Suprapubic skin (tissue), 4 donors: ENCODE measurements around the gene THSD7B. TPM values are rescaled to one million over a fixed set of nuclear protein-coding genes. Genes with fewer than 3 reads are reported as not detected.

Experiments used
- DNase-seq, 2 donors: peaks; one replicate each; pipeline ENCODE4 v3.0.0-alpha.2; 2019; ENCODE audit warnings: low spot score in 2 of 2
- H3K27ac ChIP-seq: fragments of 200-600 bp; sonication (generic); one replicate; pipeline ENCODE4 v1.5.1; 2019
- H3K27me3 ChIP-seq: fragments of 200-600 bp; sonication (generic); one replicate; pipeline ENCODE4 v1.5.1; 2019
- H3K36me3 ChIP-seq: fragments of 200-600 bp; sonication (generic); one replicate; pipeline ENCODE4 v1.5.1; 2019
- H3K4me1 ChIP-seq: fragments of 200-600 bp; sonication (generic); one replicate; pipeline ENCODE4 v1.5.1; 2019
- H3K4me3 ChIP-seq: fragments of 200-600 bp; sonication (generic); one replicate; pipeline ENCODE4 v1.5.1; 2019; ENCODE audit warnings: mild to moderate bottlenecking
- H3K9me3 ChIP-seq: fragments of 200-600 bp; sonication (generic); one replicate; pipeline ENCODE4 v1.5.1; 2019
- EP300 ChIP-seq: sonication (generic); formaldehyde crosslinking; IDR thresholded peaks from one replicate; pipeline ENCODE4 v1.6.1; 2017; ENCODE audit warnings: antibody characterized with exemption
- POLR2A ChIP-seq, 2 donors: fragments of 450-650 bp; IDR thresholded peaks; one replicate each; pipeline ENCODE4 v1.6.1; 2017; ENCODE audit warnings: antibody characterized with exemption in 2 of 2, mild to moderate bottlenecking in 2 of 2, moderate library complexity in 2 of 2
- POLR2AphosphoS5 ChIP-seq, 3 donors: sonication (generic); formaldehyde crosslinking; IDR thresholded peaks; one replicate each; pipeline ENCODE4 v1.6.1; 2017; ENCODE audit warnings: antibody characterized with exemption in 3 of 3
- WGBS: methylation state at CpG from one replicate; pipeline ENCODE4 v1.1.5; 2018; 5-methylcytosine and 5-hydroxymethylcytosine counted together
- total RNA-seq, 4 donors: library from RNA; depleted of rRNA; stranded (reverse); fragments of >200 nt; gene quantifications; one replicate each; pipeline ENCODE4 v1.1.0, GENCODE V29; 2016
- TF ChIP-seq, protein P1 (sequence below), 2 donors: fragments of 200-600 bp in 1 of 2; fragments of 450-650 bp in 1 of 2; sonication (generic) in 1 of 2; IDR thresholded peaks; one replicate each; pipeline ENCODE4 v1.5.1; 2016 to 2019; ENCODE audit warnings: antibody characterized with exemption in 2 of 2, mild to moderate bottlenecking in 1 of 2, moderate library complexity in 1 of 2

THSD7B gene
- total RNA-seq, 4 donors from 2014 or later: 0.18 to 1.1 (median 0.34) TPM; not detected in 1

DNA sequence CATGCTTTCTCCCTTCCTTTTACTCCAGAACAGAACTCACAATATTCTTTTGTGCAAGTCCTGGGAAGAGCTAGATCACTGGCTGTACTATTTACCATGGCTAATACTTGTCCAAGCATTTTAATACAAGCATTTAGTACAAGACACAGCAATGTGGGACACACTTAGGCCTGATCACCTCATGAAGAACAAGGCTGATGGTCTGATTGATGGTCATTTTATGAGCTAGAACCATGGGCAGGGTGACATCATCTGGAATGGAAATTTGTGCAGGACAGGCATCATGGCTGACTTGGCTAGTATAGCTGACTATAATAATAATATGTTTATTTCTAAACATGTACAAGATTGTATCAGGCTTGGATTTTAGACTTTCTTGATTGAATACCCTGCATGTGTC is 824.8 kb downstream of the THSD7B start:
- no peaks in the 10 kb centered on the region for H3K27me3 ChIP-seq
- H3K4me1 ChIP-seq: no peaks in the 10 kb centered on the region
- no peaks in the 10 kb centered on the region for H3K36me3 ChIP-seq
- TF ChIP-seq POLR2A (IDR thresholded peaks at IDR 0.05) (no peak), POLR2AphosphoS5 (IDR thresholded peaks at IDR 0.05) (no peak), EP300 (no peak)
- TF ChIP-seq, protein P1, sequence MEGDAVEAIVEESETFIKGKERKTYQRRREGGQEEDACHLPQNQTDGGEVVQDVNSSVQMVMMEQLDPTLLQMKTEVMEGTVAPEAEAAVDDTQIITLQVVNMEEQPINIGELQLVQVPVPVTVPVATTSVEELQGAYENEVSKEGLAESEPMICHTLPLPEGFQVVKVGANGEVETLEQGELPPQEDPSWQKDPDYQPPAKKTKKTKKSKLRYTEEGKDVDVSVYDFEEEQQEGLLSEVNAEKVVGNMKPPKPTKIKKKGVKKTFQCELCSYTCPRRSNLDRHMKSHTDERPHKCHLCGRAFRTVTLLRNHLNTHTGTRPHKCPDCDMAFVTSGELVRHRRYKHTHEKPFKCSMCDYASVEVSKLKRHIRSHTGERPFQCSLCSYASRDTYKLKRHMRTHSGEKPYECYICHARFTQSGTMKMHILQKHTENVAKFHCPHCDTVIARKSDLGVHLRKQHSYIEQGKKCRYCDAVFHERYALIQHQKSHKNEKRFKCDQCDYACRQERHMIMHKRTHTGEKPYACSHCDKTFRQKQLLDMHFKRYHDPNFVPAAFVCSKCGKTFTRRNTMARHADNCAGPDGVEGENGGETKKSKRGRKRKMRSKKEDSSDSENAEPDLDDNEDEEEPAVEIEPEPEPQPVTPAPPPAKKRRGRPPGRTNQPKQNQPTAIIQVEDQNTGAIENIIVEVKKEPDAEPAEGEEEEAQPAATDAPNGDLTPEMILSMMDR (IDR thresholded peaks at IDR 0.05): no peak
- H3K27ac ChIP-seq: no peak overlapping the region
- no peak for DNase-seq
- no peak overlapping the region for H3K4me3 ChIP-seq
- no peaks in the 10 kb centered on the region for H3K9me3 ChIP-seq

DNA sequence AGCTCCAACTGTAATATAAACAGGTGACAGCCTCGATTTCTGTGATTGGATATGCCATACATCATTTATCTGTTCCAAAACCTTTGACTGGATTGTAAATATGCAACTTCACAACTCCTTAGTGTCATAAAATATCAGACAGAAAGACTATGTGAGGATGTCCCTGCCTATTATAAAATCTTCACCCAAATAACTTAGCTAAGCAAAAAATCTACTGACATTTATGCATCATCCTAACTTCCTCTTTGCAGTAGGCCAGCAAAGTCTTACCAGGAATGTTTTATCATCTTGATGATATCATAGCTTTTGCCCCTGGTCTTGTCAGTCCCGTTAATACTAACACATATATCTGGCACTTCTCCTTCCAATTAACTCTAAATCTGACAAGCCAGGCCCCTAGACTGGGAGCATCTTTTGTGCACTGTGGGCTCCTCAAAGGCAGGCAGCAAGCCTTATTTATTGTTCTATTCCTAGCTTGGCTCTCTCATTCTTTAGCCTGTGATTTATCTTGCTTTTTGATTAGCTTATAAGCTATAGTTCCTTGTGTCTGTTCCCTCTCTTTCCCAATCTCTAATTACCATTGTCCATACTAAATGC is 842.5 kb downstream of the THSD7B start:
- no peaks in the 10 kb centered on the region for H3K27me3 ChIP-seq
- H3K36me3 ChIP-seq: no peaks in the 10 kb centered on the region
- TF ChIP-seq, protein P1 (IDR thresholded peaks at IDR 0.05): no peak
- TF ChIP-seq POLR2A (IDR thresholded peaks at IDR 0.05): no peak
- no peak for TF ChIP-seq EP300
- TF ChIP-seq POLR2AphosphoS5 (IDR thresholded peaks at IDR 0.05): no peak
- H3K4me3 ChIP-seq: no peak overlapping the region
- DNase-seq: no peak
- no peaks in the 10 kb centered on the region for H3K4me1 ChIP-seq
- no peak overlapping the region for H3K27ac ChIP-seq
- no peaks in the 10 kb centered on the region for H3K9me3 ChIP-seq
- WGBS: 48% methylated on average over 2 of the region's 2 CpGs

DNA sequence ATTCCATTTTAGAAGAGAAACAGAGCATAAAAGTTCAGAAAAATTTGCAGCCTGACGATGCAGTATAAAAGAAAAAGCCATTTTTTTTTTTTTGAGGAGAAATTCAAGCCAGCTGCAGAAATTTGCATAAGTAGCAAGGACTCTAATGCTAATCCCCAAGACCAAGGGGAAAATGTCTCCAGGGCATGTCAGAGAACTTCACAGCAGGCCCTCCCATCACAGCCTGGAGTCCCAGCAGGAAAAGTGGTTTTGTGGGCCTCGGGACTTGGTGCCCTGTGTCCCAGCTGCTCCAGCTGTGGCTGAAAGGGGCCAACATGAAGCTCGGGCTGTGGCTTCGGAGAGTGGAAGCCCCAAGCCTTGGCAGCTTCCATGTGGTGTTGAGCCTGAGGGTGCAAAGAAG is 873.6 kb downstream of the THSD7B start:
- H3K27ac ChIP-seq: no peak overlapping the region
- H3K9me3 ChIP-seq: no peaks in the 10 kb centered on the region
- WGBS: 84% methylated on average over 4 of the region's 4 CpGs
- H3K36me3 ChIP-seq: no peaks in the 10 kb centered on the region
- DNase-seq: no peak
- TF ChIP-seq POLR2A (IDR thresholded peaks at IDR 0.05) (no peak), EP300 (no peak), POLR2AphosphoS5 (IDR thresholded peaks at IDR 0.05) (no peak)
- TF ChIP-seq, protein P1 (IDR thresholded peaks at IDR 0.05): no peak
- H3K4me1 ChIP-seq: no peaks in the 10 kb centered on the region
- H3K27me3 ChIP-seq: no peaks in the 10 kb centered on the region
- no peak overlapping the region for H3K4me3 ChIP-seq

DNA sequence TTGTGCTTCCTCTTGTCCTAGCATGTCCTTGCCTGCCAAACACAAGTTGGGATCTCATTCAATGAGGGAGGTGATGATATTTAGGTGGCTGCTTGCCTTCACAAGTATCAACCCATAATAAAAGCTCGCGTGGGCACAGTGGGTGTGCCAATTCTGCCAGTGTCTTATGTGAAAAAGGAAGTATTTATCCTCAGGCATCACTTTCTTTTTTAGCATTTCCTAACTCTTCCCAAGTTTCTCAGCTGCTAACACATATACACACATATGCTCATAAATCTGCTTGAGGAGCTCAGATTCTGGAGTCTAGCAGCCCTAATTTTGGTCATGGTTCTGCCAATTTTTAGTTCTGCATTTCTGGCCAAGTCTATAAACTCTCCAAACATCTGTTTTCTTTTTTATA is 879.4 kb downstream of the THSD7B start:
- no peak for DNase-seq
- TF ChIP-seq EP300: no peak
- no peak for TF ChIP-seq POLR2A (IDR thresholded peaks at IDR 0.05)
- TF ChIP-seq POLR2AphosphoS5 (IDR thresholded peaks at IDR 0.05): no peak
- TF ChIP-seq, protein P1 (IDR thresholded peaks at IDR 0.05): no peak
- no peak overlapping the region for H3K27ac ChIP-seq
- H3K36me3 ChIP-seq: no peaks in the 10 kb centered on the region
- H3K4me3 ChIP-seq: no peak overlapping the region
- 25% methylated on average over 2 of the region's 2 CpGs for WGBS
- no peaks in the 10 kb centered on the region for H3K27me3 ChIP-seq
- peaks cover 9% of the 10 kb centered on the region for H3K4me1 ChIP-seq
- H3K9me3 ChIP-seq: no peaks in the 10 kb centered on the region

DNA sequence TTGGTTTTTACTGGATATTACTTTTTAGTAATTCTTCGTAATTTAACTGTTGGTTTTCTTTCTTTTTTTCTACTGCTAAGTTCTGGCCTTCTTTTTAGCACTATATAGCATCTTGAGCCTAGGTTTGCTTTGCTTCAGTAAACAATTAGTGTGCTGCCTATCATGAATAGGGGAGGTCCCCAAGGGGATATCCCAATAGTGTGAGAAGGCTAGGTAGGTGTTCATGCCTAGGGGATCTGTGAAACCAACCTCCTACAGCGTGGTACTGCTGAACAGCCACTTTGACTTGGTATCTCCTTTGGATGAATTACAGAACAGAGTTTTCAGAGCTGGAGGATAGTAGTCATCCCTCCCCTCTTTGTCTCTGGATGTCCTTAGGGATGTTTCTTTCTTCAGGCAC is 888.7 kb downstream of the THSD7B start:
- Histone ChIP-seq H3K4me1 (no peaks in the 10 kb centered on the region), H3K27ac (no peak overlapping the region), H3K36me3 (no peaks in the 10 kb centered on the region), H3K9me3 (no peaks in the 10 kb centered on the region), H3K4me3 (no peak overlapping the region), H3K27me3 (no peaks in the 10 kb centered on the region)
- TF ChIP-seq, protein P1 (IDR thresholded peaks at IDR 0.05): no peak
- TF ChIP-seq EP300: no peak
- no peak for TF ChIP-seq POLR2A (IDR thresholded peaks at IDR 0.05)
- no peak for TF ChIP-seq POLR2AphosphoS5 (IDR thresholded peaks at IDR 0.05)
- 88% methylated on average over 2 of the region's 2 CpGs for WGBS
- DNase-seq: no peak
